ENCODE data around the gene CYTH3. TPM values are rescaled to one million over a fixed set of nuclear protein-coding genes. Genes with fewer than 3 reads are reported as not detected.
"Not testable (repeated sequence)": the region's sequence is repeated elsewhere in the genome, so short reads cannot be mapped to it uniquely, and the experiment has no call there.

Gene CYTH3
- total RNA-seq, 1 donor from 2014 or later = 24.9 TPM

- Histone ChIP-seq H3K36me3 (ENCODE audit: control insufficient read depth, insufficient read depth, low read length) (no peaks in the 10 kb centered on the region), H3K4me3 (ENCODE audit: low read depth, low read length) (no peak overlapping the region), H3K27me3 (ENCODE audit: control insufficient read depth, insufficient read depth, low read length) (no peaks in the 10 kb centered on the region)
- TF ChIP-seq CTCF (IDR thresholded peaks at IDR 0.05; ENCODE audit: insufficient read depth, low read length, poor library complexity, severe bottlenecking) = no peak
- no peak for DNase-seq (ENCODE audit: low read depth)
Measured at GRCh38 chr7:6310271-6310993, 38.0 kb upstream of the CYTH3 start.

- no peak for TF ChIP-seq CTCF (IDR thresholded peaks at IDR 0.05; ENCODE audit: insufficient read depth, low read length, poor library complexity, severe bottlenecking)
- no peak for DNase-seq (ENCODE audit: low read depth)
- Histone ChIP-seq H3K27me3 (ENCODE audit: control insufficient read depth, insufficient read depth, low read length) (no peaks in the 10 kb centered on the region), H3K4me3 (ENCODE audit: low read depth, low read length) (no peak overlapping the region), H3K36me3 (ENCODE audit: control insufficient read depth, insufficient read depth, low read length) (no peaks in the 10 kb centered on the region)
Measured at GRCh38 chr7:6307762-6308161, 35.3 kb upstream of the CYTH3 start.

- no peak for TF ChIP-seq CTCF (IDR thresholded peaks at IDR 0.05; ENCODE audit: insufficient read depth, low read length, poor library complexity, severe bottlenecking)
- Histone ChIP-seq H3K36me3 (ENCODE audit: control insufficient read depth, insufficient read depth, low read length) (no peaks in the 10 kb centered on the region), H3K27me3 (ENCODE audit: control insufficient read depth, insufficient read depth, low read length) (no peaks in the 10 kb centered on the region), H3K4me3 (ENCODE audit: low read depth, low read length) (no peak overlapping the region)
- peak; percentile 73 for DNase-seq (ENCODE audit: low read depth)
Measured at GRCh38 chr7:6306471-6306870, 34.0 kb upstream of the CYTH3 start.

GRCh38 chr7:6305330-6305729, 32.9 kb upstream of the CYTH3 start:
- no peak for DNase-seq (ENCODE audit: low read depth)
- TF ChIP-seq CTCF (IDR thresholded peaks at IDR 0.05; ENCODE audit: insufficient read depth, low read length, poor library complexity, severe bottlenecking) = no peak
- no peaks in the 10 kb centered on the region for H3K27me3 ChIP-seq (ENCODE audit: control insufficient read depth, insufficient read depth, low read length)
- H3K4me3 ChIP-seq (ENCODE audit: low read depth, low read length) = no peak overlapping the region
- no peaks in the 10 kb centered on the region for H3K36me3 ChIP-seq (ENCODE audit: control insufficient read depth, insufficient read depth, low read length)

GRCh38 chr7:6301446-6301845, 29.0 kb upstream of the CYTH3 start:
- not testable (repeated sequence) for H3K4me3 ChIP-seq (ENCODE audit: low read depth, low read length); H3K27me3 ChIP-seq (ENCODE audit: control insufficient read depth, insufficient read depth, low read length); H3K36me3 ChIP-seq (ENCODE audit: control insufficient read depth, insufficient read depth, low read length)

GRCh38 chr7:6299774-6300173, 27.4 kb upstream of the CYTH3 start:
- no peaks in the 10 kb centered on the region for H3K27me3 ChIP-seq (ENCODE audit: control insufficient read depth, insufficient read depth, low read length)

More at GRCh38 chr7:6301446-6301845, 29.0 kb upstream of the CYTH3 start:
- not testable (repeated sequence) for DNase-seq (ENCODE audit: low read depth)

More at GRCh38 chr7:6299774-6300173, 27.4 kb upstream of the CYTH3 start:
- no peaks in the 10 kb centered on the region for H3K36me3 ChIP-seq (ENCODE audit: control insufficient read depth, insufficient read depth, low read length)
- TF ChIP-seq CTCF (IDR thresholded peaks at IDR 0.05; ENCODE audit: insufficient read depth, low read length, poor library complexity, severe bottlenecking) = no peak
- no peak overlapping the region for H3K4me3 ChIP-seq (ENCODE audit: low read depth, low read length)
- no peak for DNase-seq (ENCODE audit: low read depth)
